Measurements from ENCODE around the gene CALN1.

- TF ChIP-seq CTCF (IDR thresholded peaks at IDR 0.05) (no peak), POLR2A (IDR thresholded peaks at IDR 0.05) (no peak)
These were observed 354.3 kb downstream of the CALN1 start for GRCh38 chr7:72057796-72058195.
